Activated CD4-positive, alpha-beta T cell treated with anti-CD3 and anti-CD28 coated beads, Interleukin-2, amount 50 U/mL, for 48 hours (primary cell): ENCODE measurements around the gene LSM14B.
"Not testable (repeated sequence)": the region's sequence is repeated elsewhere in the genome, so short reads cannot be mapped to it uniquely, and the experiment has no call there.

Experiments
- DNase-seq, 2 experiments: peaks; one replicate each; pipeline ENCODE4 v3.0.0-alpha.2; 2020

LSM14B gene

DNA sequence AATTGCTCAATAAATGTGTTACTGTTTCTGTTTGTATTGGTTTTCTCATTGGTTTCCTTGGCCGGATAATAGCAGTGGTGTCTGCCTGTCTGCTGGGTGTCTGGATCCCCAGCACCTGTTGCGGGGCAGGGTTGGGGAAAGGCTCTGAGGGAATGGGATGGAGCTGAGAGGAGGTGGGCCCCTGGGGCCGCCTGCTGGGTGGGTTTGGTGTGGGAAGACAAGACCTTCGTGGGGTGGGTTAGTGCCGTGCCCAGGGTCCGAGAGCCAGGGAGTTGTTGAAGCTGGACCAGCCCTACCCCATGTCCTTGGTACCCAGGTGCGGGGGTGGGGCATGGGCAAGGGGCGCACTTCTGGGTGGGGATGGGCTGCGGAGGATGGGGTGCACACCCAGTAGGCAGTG lies 25.3 kb downstream of the LSM14B start:
- DNase-seq = no peak

DNA sequence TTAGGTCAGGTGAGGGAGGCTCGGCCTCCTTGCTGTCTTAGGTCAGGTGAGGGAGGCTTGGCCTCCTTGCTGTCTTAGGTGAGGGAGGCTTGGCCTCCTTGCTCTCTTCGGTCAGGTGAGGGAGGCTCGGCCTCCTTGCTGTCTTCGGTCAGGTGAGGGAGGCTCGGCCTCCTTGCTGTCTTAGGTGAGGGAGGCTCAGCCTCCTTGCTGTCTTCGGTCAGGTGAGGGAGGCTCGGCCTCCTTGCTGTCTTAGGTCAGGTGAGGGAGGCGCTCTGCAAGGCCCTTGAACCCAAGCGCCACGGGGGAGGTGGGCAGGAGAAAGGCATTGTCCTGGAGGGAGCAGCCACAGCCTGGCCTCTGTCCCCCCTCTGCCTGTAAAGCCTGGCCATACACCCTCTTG lies 26.1 kb downstream of the LSM14B start:
- not testable (repeated sequence) for DNase-seq

DNA sequence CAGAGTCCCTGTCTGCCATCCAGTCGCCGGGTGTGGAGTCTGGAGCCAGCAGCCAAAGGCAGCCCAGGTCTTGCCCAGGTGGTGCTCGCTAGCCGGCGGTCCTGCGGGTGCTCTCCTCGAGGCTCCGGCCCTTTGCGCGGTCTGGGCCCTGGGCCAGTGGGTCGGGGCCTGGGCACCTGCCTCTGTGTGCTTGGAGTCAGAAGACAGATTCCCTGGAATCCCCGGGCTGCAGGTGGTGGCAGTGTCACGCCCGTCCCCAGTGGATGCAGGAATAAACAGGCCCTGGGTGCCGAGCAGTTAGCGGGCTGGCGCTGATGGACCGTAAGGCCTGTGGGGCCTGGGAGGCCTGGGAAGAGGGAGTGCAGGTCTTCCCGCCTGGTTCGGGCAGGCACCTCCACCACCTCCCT lies 26.6 kb downstream of the LSM14B start:
- no peak for DNase-seq

DNA sequence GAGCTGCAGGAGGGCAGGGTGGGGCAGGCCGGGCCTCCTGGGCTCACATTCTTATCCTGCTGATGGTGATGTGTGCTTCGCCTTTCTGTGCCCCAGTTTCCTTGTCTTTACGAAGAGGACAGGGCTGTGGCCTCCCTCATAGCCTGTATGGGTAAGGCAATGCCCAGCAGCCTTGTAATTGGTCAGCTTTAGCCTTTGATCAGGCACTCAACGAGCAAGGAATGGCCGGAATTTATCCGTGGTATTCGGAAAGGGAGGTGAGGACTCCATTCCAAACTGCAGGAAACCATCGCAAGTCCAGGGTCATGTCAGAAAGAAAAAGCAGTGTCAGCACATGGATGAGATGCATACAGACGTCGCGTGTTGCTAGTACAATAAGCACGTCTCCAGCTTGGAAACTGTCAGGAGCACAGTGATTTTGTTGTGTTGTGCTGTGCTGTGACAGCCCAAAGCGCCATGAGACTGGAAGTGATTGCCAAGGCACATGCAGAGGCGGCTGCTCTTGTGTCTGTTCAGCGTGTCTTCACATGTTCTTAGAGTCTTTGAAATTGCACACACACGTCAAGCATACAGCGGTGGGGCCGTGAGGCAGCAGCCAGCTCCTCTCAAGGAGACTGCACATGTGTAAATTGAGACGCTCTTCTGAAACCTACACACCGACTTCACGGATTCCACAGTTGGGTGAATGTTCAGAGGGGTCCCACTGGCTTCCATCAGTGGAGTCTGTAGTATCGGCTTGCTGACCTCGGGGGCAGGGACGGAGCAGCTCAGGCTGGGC lies 27.4 kb downstream of the LSM14B start:
- DNase-seq = no peak

DNA sequence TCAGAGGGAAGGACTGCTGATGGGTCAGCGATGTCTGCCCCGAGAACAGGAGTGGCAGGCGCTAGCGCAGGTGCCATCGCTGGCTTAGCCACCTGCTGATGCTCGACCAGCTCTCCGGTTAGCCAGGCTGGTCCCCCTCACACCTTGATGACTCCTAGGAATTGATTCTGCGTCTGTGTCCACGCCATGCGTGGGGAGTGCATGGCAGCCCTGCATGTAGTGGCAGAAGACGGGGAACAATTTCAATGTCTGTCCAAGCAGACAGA lies 28.0 kb downstream of the LSM14B start:
- DNase-seq = no peak

DNA sequence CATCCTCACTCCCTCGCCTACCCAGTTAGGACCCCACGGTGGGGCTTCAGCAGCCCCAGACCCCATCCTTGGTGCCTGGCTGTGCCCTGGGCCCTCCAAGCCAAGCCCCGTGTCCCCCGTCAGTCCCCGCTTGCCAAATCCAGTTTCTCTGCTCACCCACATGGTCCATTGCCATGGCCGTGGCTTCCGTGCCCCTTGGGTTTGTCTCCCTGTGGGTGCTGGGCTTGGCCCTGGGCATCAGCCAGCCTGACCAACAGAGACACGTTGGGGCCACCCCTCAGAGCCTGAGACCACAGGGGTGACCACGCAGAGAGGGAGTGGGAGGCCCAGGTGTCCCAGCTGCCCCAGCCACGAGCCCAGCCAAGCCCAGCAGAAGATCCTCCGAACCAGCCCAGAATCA lies 28.9 kb downstream of the LSM14B start:
- no peak for DNase-seq

DNA sequence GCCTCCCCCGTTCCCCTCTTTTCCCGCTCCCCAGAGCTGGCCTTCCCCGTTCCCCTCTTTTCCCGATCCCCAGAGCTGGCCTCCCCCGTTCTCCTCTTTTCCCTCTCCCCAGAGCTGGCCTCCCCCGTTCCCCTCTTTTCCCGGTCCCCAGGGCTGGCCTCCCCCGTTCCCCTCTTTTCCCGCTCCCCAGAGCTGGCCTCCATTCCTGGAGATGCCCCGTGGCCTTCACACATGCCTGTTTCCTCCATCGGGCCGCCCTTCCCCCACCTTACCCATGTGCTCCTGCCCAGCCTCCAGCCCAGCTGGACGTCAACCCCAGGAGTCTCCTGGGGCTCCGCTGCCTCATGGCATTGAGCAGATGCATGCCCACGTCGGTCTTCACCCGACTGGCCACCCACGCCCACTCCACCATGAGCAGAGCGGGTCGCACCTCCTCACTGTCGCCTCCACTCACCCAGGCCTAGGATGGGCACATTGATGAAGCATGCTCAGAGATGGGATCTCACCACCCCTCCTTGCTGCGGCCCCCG lies 29.6 kb downstream of the LSM14B start:
- DNase-seq = no peak

DNA sequence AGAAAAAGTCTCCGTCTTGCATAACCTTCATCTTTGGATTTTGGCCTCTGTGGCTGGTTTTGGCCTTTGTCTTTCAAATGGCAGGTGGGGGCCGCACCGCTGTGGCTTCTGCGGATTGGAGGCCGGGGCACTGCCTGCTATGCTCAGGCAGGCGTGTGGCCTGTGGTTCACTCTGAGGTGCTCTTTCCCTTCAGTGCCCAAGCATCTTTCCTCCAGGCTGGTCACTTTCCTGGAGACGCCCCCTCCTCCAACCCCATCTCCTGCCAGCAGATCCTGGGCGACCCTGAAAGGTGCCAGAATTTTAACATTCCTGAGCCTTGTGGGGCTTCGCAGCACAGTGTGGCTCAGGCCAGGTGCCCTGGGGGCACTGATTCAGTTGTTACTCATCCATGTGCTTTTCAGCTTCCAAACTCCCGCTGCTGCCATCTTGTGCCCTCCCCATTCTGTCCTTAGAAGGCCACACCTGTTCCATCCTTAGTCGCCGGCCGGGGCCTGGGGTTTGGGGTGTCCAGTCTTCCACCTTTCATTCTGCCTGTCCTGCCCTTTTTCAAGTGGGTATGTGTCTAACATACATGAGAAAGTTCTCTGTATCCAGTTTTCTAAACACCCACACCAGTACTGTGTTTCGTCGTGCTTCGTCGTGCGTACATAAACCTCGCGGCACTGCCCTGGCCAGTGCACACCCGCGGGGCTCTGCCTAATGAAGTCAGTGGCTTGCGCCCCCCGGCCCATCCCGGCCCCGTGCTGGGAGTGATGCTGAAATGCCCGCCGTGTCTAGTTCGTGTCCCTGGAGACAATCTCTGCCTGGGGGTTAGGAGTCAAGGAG lies 33.4 kb downstream of the LSM14B start:
- no peak for DNase-seq

DNA sequence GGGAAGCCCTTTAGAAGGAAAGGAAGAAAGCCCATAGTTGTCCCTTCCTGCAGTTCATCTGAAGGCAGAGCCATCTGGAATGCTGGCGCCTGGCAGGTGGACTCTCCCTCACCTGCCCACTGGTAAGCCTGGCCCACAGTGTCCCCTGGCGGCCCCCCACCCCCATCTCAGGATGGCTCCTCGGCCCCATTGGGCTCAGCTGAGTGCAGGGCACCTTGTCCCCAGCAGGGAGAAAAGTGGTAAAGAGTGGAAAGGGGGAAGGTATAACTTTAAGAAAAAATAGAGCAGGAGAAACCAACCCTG lies 33.9 kb downstream of the LSM14B start:
- DNase-seq = no peak

DNA sequence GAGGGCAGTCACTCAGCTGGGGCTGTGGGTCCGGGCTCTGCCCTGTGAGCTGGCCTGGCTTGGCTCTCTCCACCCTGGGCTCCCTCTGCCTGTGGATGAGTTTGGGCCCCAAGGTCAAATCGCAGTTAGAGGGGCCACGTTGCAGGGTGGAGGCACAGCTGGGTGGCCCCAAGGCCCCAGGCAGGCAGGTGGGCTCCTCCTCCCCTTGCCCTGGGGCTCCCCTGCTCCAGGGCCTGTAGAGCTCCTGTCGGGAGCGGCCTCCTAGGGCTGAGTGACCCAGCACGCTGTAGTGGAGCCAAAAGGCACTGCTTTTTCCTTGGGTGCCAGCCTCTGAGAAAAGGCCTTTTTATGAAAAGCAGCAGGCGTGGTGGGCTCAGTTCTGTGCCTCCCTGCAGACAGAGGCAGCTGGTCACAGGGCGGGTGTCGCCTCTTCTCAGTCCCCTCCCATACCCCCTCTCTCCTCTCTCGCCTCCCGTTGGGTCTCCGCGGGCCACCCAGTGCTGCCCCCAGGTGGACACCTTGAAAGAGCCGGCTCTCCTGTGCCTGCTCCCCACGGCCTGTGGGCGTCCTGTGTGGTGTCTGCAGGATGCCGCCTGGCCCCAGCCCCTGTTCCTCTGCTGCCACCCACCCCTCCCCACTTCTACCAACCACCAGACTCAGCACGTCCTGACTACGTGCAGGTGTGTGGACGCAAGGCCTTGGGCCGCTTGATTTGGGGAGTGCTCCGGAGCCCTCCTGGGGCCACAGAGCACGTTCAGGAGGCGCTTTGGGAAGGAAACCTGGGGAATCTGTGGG lies 34.5 kb downstream of the LSM14B start:
- DNase-seq = peak; percentile 79 to 82

DNA sequence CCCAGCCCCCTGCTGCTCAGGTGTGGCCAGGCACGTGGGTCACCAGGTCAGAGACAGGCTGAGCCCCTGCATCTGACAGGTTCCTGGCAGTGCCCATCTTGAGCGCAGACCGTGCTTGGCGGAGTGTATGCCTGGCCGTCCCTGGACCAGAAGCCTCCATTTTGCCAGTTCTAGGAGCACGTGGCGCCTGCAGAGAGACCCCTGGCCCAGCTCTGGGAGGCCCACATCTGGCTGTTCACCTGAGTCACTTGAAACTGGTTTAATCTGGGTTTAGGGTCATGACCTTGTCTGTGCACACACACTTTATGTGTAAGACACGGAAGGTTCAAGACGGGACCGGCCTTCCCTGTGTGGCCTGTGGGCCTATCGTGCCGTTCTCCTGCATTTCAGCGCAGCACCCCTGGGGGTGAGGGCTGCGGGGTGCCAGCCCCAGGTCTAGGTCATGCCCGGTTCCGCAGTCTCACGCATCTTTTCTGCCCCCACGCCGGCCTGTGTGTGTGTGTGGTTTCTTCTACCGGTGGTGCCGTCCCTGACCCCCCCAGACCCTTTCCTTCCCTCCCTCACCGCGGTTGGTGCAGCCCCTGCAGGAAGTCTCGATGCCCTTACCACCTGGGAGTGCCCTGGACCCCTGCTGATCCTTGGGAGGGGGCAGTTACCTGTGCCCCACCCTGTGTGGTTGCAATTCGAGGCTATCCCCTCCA lies 35.3 kb downstream of the LSM14B start:
- DNase-seq = no peak

DNA sequence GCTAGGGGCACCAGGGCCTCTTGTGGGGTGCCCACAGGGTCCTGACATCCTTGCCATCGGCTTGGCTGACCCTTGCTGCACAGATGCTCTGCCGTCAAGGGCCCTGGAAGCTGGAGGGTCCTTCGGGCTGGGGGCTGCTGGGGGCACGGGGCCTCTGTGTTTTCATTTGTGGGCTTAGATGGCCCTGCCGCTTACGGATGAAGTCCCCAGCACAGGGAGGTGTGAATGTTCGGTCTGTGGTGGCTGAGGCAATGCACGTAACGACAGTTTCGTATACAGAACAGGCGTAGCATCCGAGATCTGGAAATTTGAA lies 35.8 kb downstream of the LSM14B start:
- DNase-seq = no peak

DNA sequence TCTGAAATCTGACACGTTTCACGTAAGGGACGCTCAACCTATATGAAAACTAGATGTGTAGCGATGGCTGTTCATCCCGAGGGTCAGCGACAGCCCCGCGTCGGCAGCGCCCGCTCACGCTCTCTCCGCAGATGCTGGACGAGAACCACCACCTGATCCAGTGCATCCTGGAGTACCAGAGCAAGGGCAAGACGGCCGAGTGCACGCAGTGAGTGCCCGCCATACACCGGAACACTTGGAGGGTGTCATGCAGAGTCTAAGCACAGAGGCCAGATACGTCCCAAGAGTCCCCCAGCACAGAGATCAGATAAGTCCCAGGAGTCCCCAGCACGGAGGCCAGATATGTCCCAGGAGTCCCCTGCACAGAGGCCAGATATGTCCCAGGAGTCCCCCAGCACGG lies 36.3 kb downstream of the LSM14B start:
- no peak for DNase-seq

DNA sequence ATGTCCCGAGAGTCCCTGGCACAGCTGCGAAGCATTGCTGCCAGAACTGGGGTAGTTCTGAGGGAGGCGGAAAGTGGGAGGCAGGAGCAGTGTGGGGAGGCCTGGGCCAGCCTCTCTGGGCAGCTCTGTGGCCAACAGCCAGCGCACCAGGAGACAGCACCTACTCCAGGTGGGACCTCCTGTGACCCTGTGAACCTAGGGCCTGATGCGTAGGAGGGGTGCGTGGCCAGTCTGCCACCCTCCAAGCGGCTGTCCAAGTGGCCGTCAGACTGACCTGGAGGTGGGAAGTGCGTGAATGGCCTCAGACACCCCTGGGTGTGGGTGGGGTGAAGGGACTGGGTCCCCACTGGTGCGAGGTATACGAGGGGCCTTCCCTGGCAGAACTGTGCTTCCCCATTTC lies 36.8 kb downstream of the LSM14B start:
- DNase-seq = no peak

DNA sequence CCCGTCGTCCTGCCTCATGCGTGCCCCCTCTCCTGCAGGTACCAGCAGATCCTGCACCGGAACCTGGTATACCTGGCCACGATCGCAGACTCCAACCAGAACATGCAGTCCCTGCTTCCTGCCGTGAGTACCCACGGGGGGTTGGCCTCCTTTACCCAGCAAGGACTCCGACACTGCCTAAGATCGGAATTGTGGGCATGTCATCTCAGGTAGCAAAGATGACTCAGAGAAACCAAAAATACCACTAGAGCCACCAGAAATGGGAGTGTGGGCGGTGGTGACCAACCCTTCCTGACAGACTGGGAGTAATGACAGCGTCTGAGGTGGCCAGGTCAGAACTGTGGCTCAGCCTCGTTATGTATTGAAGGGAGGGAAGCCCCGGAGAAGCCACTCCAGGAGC lies 37.6 kb downstream of the LSM14B start:
- DNase-seq = peak; percentile 79 to 86

DNA sequence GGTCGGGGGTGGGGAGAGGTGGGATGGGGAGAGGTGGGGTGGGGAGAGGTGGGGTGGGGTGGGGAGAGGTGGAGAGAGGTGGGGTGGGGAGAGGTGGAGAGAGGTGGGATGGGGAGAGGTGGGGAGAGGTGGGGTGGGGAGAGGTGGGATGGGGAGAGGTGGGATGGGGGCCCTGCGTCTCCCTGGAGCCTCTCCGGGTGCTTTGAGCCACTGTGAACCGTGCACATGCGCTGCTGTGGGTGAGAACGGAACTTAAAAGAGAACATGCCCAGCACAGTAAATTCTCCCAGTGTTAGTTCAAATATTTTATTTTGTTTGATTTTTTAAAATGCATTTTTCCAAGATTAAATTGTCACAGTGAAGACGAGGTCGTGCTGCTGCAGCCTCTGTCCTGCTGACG lies 38.0 kb downstream of the LSM14B start:
- no peak for DNase-seq

DNA sequence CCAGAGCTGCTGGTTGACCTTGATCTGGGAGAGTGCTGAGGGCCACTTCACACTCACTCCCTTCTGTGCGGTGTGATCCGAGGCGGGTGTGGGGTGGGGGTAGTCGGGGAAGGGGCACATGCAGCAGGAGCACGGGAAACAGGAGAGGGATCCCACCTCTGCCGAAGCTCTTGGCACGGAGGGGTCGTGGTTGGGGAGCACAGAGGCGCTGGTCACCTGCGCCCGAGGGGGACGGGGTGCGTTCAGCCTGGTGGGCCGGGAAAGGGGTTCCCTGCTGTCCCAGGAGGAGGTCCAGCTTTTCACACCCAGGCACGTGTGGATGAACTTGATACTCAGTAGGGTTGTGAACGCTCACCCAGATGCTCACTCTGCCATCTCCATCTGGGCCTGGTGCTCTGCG lies 38.6 kb downstream of the LSM14B start:
- no peak for DNase-seq

DNA sequence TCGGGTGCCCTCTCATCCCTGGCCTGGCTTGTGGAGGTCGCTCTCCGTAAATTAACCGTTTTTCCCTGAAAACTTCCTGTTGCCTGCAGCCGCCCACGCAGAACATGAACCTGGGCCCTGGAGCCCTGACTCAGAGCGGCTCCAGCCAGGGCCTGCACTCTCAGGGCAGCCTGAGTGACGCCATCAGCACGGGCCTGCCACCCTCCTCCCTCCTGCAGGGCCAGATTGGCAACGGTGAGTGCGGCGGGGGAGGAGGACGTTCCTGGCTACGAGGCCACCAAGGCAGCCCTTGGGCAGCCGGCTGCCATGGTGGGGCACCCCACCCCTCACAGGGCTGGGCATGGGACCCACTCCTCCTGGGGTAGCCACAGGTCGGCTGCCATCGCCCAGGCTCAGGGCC lies 39.1 kb downstream of the LSM14B start:
- no peak for DNase-seq

DNA sequence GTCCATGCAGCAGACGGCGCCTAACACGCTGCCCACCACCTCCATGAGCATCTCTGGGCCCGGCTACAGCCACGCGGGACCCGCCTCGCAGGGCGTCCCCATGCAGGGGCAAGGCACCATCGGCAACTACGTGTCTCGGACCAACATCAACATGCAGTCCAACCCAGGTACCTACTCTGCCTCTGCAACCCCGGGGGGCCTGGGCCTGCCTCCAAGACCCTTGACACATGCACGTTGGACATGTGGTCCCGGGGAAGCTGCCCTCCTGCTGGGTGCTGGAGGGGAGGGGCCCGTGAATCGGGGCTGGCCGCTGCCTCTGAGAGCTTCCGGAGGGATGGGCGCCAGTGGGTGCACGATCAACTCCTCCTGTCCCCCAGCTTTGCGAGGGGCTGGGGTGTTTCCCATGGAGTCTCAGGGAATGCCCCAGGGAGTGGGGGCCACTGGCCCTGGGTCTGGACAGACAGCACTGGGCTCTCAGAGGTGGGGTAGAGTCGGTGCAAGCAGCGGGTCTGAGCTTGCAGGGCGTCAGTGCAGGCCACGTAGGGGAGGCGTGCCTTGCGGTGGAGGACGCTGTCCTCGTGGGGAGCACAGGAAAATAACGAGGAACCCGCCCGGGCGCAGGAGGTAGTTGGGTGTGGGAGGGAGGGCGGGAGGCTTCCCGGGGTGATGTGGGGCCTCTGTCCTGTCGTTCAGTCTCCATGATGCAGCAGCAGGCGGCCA lies 40.6 kb downstream of the LSM14B start:
- no peak for DNase-seq

DNA sequence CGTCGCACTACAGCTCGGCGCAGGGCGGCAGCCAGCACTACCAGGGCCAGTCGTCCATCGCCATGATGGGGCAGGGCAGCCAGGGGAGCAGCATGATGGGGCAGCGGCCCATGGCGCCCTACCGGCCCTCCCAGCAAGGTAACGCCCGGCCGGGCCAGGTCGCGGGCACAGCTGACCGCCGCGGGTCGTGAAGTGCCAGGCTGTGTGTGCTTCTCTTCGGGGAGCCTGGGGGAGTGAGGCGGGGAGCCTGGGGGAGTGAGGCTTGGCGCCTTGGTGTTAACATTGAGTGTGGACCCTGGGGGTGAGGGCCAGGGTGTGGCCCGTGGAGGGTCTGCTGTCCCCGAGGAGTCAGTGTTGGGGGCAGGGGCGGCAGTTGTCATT lies 41.2 kb downstream of the LSM14B start:
- DNase-seq = no peak

DNA sequence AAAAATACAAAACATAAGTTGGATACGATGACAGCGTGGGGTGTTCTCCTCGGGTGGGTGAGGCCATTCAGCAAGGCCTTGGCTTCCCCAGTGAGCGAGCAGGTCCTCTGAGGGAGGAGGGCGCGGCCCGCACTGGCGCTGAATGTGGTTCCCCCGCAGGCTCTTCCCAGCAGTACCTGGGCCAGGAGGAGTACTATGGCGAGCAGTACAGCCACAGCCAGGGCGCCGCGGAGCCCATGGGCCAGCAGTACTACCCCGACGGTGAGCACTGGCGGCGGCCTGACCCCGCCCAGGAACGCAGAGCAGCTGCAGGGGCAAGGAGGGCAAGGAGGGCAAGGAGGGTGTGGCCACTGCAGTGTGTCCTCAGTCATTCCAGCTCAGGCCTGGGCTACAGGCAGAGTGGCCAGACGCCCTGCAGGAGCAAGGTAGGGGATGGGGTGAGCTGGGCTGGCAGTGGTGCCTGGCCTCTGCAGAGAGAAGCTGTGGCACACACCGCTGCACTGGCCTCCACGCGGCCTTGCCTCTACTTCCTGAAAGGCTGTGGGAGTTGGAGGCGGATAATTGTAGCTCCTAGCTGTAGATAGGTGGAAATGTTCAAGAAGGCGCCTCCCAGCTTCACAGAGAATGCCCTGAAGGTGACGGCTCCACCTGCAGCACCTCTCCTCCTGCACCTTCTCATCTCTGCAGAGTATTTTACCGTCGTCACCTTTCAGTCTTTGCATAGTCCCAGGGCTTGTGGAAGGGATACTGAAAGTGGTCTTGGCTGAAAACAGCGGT lies 41.9 kb downstream of the LSM14B start:
- DNase-seq = no peak
